IMR-90 (cell line): Measurements from ENCODE around the gene PCDHA12. TPM values are rescaled to one million over a fixed set of nuclear protein-coding genes. Genes with fewer than 3 reads are reported as not detected.

Experiments used
- ATAC-seq: fragments of 200-7000 bp; cut with Tn5 transposase; 2 replicates; pipeline ENCODE4 v1.9.1; 2020; ENCODE audit warnings: low read depth, mild to moderate bottlenecking, moderate library complexity
- BruUV-seq: library from RNA; stranded (reverse); fragments of 400-500 nt; replicated peaks from 2 replicates; lab custom pipeline; 2021; lab: Mats Ljungman, UMichigan
- CTCF ChIA-PET: fragments of 300-600 bp; formaldehyde crosslinking; extraction: SDS; loops from one replicate; lab custom pipeline; 2021; ENCODE audit warnings: antibody characterized with exemption; lab: Yijun Ruan, JAX
- POLR2A ChIA-PET: fragments of 300-600 bp; sonication (Branson Sonifier 250); formaldehyde crosslinking; loops from one replicate; lab custom pipeline; 2022; ENCODE audit warnings: antibody characterized with exemption; ENCODE audit not compliant: unreplicated experiment; lab: Charles Lee
- DNase-seq: peaks from one replicate; pipeline ENCODE4 v3.0.0; 2013
- H2AFZ ChIP-seq: replicated peaks from 2 replicates; pipeline ENCODE3; 2013; ENCODE audit warnings: low read length, mild to moderate bottlenecking; ENCODE audit not compliant: poor library complexity
- H2AK5ac ChIP-seq: 2 replicates; pipeline ENCODE4 v1.6.1; 2013; ENCODE audit warnings: low read depth, low read length, inconsistent platforms
- H2AK9ac ChIP-seq: replicated peaks from 2 replicates; pipeline ENCODE3; 2013; ENCODE audit warnings: mild to moderate bottlenecking, low read depth, low read length, moderate library complexity; ENCODE audit not compliant: poor library complexity
- H2BK120ac ChIP-seq: 2 replicates; pipeline ENCODE4 v1.6.1; 2013; ENCODE audit warnings: low read depth, low read length, inconsistent platforms
- H2BK15ac ChIP-seq: 3 replicates; pipeline ENCODE4 v1.6.1; 2013; ENCODE audit warnings: low read depth, low read length, inconsistent platforms
- H2BK20ac ChIP-seq: 2 replicates; pipeline ENCODE4 v1.6.1; 2013; ENCODE audit warnings: low read depth, mild to moderate bottlenecking, inconsistent platforms, low read length, moderate library complexity
- H2BK5ac ChIP-seq: 2 replicates; pipeline ENCODE4 v1.6.1; 2013; ENCODE audit warnings: mild to moderate bottlenecking, low read depth, low read length, inconsistent platforms; ENCODE audit not compliant: poor library complexity, severe bottlenecking
- H3K14ac ChIP-seq: replicated peaks from 2 replicates; pipeline ENCODE4 v1.6.1; 2013; ENCODE audit warnings: low read depth, low read length, inconsistent platforms
- H3K18ac ChIP-seq: 2 replicates; pipeline ENCODE4 v1.6.1; 2013; ENCODE audit warnings: low read depth, low read length, control low read depth
- H3K23ac ChIP-seq: 2 replicates; pipeline ENCODE4 v1.6.1; 2013; ENCODE audit warnings: low read depth, low read length, inconsistent platforms
- H3K27ac ChIP-seq: 2 replicates; pipeline ENCODE4 v1.5.1; 2013; ENCODE audit warnings: mild to moderate bottlenecking, control low read depth, low read length; ENCODE audit not compliant: insufficient read depth
- H3K27me3 ChIP-seq: 2 replicates; pipeline ENCODE4 v1.6.1; 2013; ENCODE audit warnings: low read length; ENCODE audit not compliant: control insufficient read depth, insufficient read depth
- H3K36me3 ChIP-seq: 2 replicates; pipeline ENCODE4 v1.6.1; 2013; ENCODE audit warnings: low read length, mixed read lengths; ENCODE audit not compliant: control insufficient read depth, insufficient read depth
- H3K4ac ChIP-seq: 2 replicates; pipeline ENCODE4 v1.6.1; 2013; ENCODE audit warnings: low read depth, low read length, inconsistent platforms
- H3K4me1 ChIP-seq: 2 replicates; pipeline ENCODE4 v1.6.1; 2013; ENCODE audit warnings: low read length, mixed read lengths; ENCODE audit not compliant: control insufficient read depth, insufficient read depth
- H3K4me2 ChIP-seq: 2 replicates; pipeline ENCODE4 v1.6.1; 2013; ENCODE audit warnings: low read depth, mild to moderate bottlenecking, control low read depth, low read length, moderate library complexity
- H3K4me3 ChIP-seq: 2 replicates; pipeline ENCODE4 v1.5.1; 2013; ENCODE audit warnings: low read depth, mild to moderate bottlenecking, control low read depth, low read length, moderate library complexity; ENCODE audit not compliant: insufficient read depth
- H3K56ac ChIP-seq: 2 replicates; pipeline ENCODE4 v1.6.1; 2013; ENCODE audit warnings: low read length, inconsistent platforms; ENCODE audit not compliant: insufficient read depth; ENCODE audit errors: extremely low read depth
- H3K79me1 ChIP-seq, 2 experiments: 2 replicates each; pipeline ENCODE4 v1.6.1; 2013; ENCODE audit warnings: low read length in 2 of 2, inconsistent platforms in 1 of 2, low read depth in 1 of 2
- H3K9ac ChIP-seq: 2 replicates; pipeline ENCODE4 v1.6.1; 2013; ENCODE audit warnings: low read depth, low read length, control low read depth
- H3K9me1 ChIP-seq: 2 replicates; pipeline ENCODE4 v1.6.1; 2013; ENCODE audit warnings: low read length, inconsistent platforms; ENCODE audit not compliant: insufficient read depth
- H3K9me3 ChIP-seq: 2 replicates; pipeline ENCODE4 v1.6.1; 2013; ENCODE audit warnings: low read length; ENCODE audit not compliant: control insufficient read depth, insufficient read depth
- H4K20me1 ChIP-seq: 2 replicates; pipeline ENCODE4 v1.6.1; 2013; ENCODE audit warnings: low read length, inconsistent platforms; ENCODE audit not compliant: insufficient read depth
- H4K5ac ChIP-seq: 2 replicates; pipeline ENCODE4 v1.6.1; 2013; ENCODE audit warnings: mild to moderate bottlenecking, low read depth, low read length, control low read depth
- H4K8ac ChIP-seq, 2 experiments: 2 replicates each; pipeline ENCODE4 v1.6.1; 2013; ENCODE audit warnings: low read depth in 2 of 2, low read length in 2 of 2, control low read depth in 1 of 2, inconsistent platforms in 1 of 2
- H4K91ac ChIP-seq: 2 replicates; pipeline ENCODE4 v1.6.1; 2013; ENCODE audit warnings: low read depth, low read length, inconsistent platforms; ENCODE audit not compliant: insufficient read depth
- CEBPB ChIP-seq: IDR thresholded peaks from 2 replicates; pipeline ENCODE4 v1.6.1; 2012; ENCODE audit warnings: low read depth, low read length, improper control_type of control experiment
- MAFK ChIP-seq: IDR thresholded peaks from 2 replicates; pipeline ENCODE4 v1.6.1; 2012; ENCODE audit warnings: low read depth, low read length, improper control_type of control experiment
- MXI1 ChIP-seq: IDR thresholded peaks from 2 replicates; pipeline ENCODE4 v1.6.1; 2012; ENCODE audit warnings: low read depth, mild to moderate bottlenecking, low read length, moderate library complexity, borderline replicate concordance
- NFE2L2 ChIP-seq: fragments of 150-350 bp; IDR thresholded peaks from 2 replicates; pipeline ENCODE4 v1.6.1; 2016; ENCODE audit warnings: low read depth, mild to moderate bottlenecking, low read length
- RCOR1 ChIP-seq: IDR thresholded peaks from 2 replicates; pipeline ENCODE4 v1.6.1; 2012; ENCODE audit warnings: mild to moderate bottlenecking, low read length, improper control_type of control experiment; ENCODE audit not compliant: insufficient replicate concordance
- RFX5 ChIP-seq: IDR thresholded peaks from 2 replicates; pipeline ENCODE4 v1.8.0; 2012; ENCODE audit warnings: low read depth, mild to moderate bottlenecking, low read length, moderate library complexity
- SMC3 ChIP-seq: fragments of 150-350 bp; IDR thresholded peaks from 2 replicates; pipeline ENCODE4 v1.6.1; 2016; ENCODE audit warnings: low read depth, mild to moderate bottlenecking, antibody characterized with exemption, low read length, moderate library complexity
- WGBS, 2 experiments: methylation state at CpG; one replicate each; pipeline versions ENCODE4 v1.1.5 to v1.1.7; 2013; ENCODE audit warnings: missing lambda C conversion rate in 2 of 2; ENCODE audit not compliant: insufficient read length in 1 of 2; ENCODE audit errors: extremely low coverage in 2 of 2; 5-methylcytosine and 5-hydroxymethylcytosine counted together
- dilution Hi-C: fragments of 300-500 bp; cut with HindIII; formaldehyde crosslinking; loops from one replicate; pipeline ENCODE4 v1.14.3; 2018; ENCODE audit warnings: low sequenced_read_pairs; ENCODE audit not compliant: unreplicated experiment
- in situ Hi-C: fragments of 300-500 bp; cut with MboI; formaldehyde crosslinking; loops from 3 replicates; pipeline ENCODE4 v1.14.3; 2019; ENCODE audit warnings: low sequenced_read_pairs, inconsistent platforms, mixed read lengths
- intact Hi-C: fragments of 100-400 bp; cut with micrococcal nuclease; formaldehyde crosslinking; loops from 2 replicates; pipeline ENCODE4 v1.10.0; 2022
- polyA plus RNA-seq, 3 experiments: library from polyadenylated mRNA; depleted of rRNA; stranded (reverse); fragments of >200 nt; gene quantifications; 2 replicates each; pipeline ENCODE4 v1.2.3, GENCODE V29; 2012; ENCODE audit warnings: low replicate concordance in 1 of 3
- total RNA-seq: library from RNA; depleted of rRNA; stranded (reverse); fragments of >200 nt; gene quantifications from 2 replicates; pipeline ENCODE4 v1.2.3, GENCODE V29; 2012
- TF ChIP-seq, protein P1 (sequence below): conservative IDR thresholded peaks from 2 replicates; pipeline ENCODE4 v1.5.1; 2012; ENCODE audit warnings: mild to moderate bottlenecking, low read depth, low read length, improper control_type of control experiment
- TF ChIP-seq, protein P2 (sequence below): fragments of 150-350 bp; IDR thresholded peaks from 2 replicates; pipeline ENCODE4 v1.6.1; 2016; ENCODE audit warnings: low read depth, mild to moderate bottlenecking, low read length, moderate library complexity, borderline replicate concordance

PCDHA12 gene
- total and polyA plus RNA-seq, 2 of the 4 experiments (the other 2 are of a cell fraction) = not detected

DNA sequence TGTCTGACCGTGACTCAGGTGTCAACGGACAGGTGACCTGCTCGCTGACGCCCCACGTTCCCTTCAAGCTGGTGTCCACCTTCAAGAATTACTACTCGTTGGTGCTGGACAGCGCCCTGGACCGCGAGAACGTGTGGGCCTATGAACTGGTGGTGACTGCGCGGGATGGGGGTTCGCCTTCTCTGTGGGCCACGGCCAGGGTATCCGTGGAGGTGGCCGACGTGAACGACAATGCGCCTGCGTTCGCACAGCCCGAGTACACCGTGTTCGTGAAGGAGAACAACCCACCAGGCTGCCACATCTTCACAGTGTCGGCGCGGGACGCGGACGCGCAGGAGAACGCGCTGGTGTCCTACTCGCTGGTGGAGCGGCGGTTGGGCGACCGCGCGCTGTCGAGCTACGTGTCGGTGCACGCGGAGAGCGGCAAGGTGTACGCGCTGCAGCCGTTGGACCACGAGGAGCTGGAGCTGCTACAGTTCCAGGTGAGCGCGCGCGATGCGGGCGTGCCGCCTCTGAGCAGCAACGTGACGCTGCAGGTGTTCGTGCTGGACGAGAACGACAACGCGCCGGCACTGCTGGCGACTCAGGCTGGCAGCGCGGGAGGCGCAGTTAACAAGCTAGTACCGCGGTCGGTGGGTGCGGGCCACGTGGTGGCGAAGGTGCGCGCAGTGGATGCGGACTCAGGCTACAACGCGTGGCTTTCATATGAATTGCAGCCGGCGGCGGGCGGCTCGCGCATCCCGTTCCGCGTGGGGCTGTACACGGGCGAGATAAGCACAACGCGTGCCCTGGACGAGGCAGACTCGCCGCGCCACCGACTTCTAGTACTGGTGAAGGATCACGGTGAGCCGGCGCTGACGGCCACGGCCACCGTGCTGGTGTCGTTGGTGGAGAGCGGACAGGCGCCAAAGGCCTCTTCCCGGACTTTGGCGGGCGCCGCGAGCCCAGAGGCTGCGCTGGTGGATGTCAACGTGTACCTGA lies 4.6 kb upstream of the PCDHA12 start:
- Histone ChIP-seq H2AK9ac (no peak overlapping the region), H2BK15ac (no peak overlapping the region), H3K14ac (no peak overlapping the region), H3K4me1 (no peaks in the 10 kb centered on the region), H3K9me1 (no peaks in the 10 kb centered on the region), H3K4me3 (no peak overlapping the region), H4K20me1 (no peaks in the 10 kb centered on the region), H2BK5ac (no peak overlapping the region), H3K4me2 (no peak overlapping the region), H3K79me1 (no peaks in the 10 kb centered on the region), H2BK120ac (no peak overlapping the region), H3K56ac (no peak overlapping the region), H4K8ac (no peak overlapping the region), H3K36me3 (no peaks in the 10 kb centered on the region), H2AFZ (no peak overlapping the region), H2AK5ac (no peak overlapping the region), H4K91ac (no peak overlapping the region), H3K23ac (no peak overlapping the region), H3K9me3 (peaks cover 20% of the 10 kb centered on the region), H3K9ac (no peak overlapping the region), H3K27me3 (no peaks in the 10 kb centered on the region), H4K5ac (no peak overlapping the region), H3K18ac (no peak overlapping the region), H3K27ac (no peak overlapping the region), H3K4ac (no peak overlapping the region), H2BK20ac (no peak overlapping the region)
- POLR2A ChIA-PET = no interaction called here
- in situ Hi-C loops (no loop called here), dilution Hi-C loops (no loop called here), intact Hi-C loops (no loop called here)
- WGBS, 2 experiments = 49% methylated on average over 96 of the region's 114 CpGs; no CpG with 5 or more reads in 1 of the 2 experiments
- DNase-seq (no peak), ATAC-seq (no peak)
- CTCF ChIA-PET = no interaction called here
- BruUV-seq = no TSS peak
- TF ChIP-seq SMC3 = no peak
- TF ChIP-seq, protein P1, sequence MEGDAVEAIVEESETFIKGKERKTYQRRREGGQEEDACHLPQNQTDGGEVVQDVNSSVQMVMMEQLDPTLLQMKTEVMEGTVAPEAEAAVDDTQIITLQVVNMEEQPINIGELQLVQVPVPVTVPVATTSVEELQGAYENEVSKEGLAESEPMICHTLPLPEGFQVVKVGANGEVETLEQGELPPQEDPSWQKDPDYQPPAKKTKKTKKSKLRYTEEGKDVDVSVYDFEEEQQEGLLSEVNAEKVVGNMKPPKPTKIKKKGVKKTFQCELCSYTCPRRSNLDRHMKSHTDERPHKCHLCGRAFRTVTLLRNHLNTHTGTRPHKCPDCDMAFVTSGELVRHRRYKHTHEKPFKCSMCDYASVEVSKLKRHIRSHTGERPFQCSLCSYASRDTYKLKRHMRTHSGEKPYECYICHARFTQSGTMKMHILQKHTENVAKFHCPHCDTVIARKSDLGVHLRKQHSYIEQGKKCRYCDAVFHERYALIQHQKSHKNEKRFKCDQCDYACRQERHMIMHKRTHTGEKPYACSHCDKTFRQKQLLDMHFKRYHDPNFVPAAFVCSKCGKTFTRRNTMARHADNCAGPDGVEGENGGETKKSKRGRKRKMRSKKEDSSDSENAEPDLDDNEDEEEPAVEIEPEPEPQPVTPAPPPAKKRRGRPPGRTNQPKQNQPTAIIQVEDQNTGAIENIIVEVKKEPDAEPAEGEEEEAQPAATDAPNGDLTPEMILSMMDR = no peak
- no peak for TF ChIP-seq RFX5
- no peak for TF ChIP-seq MXI1
- no peak for TF ChIP-seq MAFK
- no peak for TF ChIP-seq RCOR1
- TF ChIP-seq CEBPB = no peak
- no peak for TF ChIP-seq NFE2L2
- TF ChIP-seq, protein P2, sequence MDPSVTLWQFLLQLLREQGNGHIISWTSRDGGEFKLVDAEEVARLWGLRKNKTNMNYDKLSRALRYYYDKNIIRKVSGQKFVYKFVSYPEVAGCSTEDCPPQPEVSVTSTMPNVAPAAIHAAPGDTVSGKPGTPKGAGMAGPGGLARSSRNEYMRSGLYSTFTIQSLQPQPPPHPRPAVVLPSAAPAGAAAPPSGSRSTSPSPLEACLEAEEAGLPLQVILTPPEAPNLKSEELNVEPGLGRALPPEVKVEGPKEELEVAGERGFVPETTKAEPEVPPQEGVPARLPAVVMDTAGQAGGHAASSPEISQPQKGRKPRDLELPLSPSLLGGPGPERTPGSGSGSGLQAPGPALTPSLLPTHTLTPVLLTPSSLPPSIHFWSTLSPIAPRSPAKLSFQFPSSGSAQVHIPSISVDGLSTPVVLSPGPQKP = no peak
